Stimulated activated CD4-positive, alpha-beta T cell treated with anti-CD3 and anti-CD28 coated beads, Interleukin-12 subunit alpha, Interleukin-12 subunit beta, amount 100 ng/mL, for 48 hours (primary cell): ENCODE measurements around the gene CDK15.
"Not testable (repeated sequence)": the region's sequence is repeated elsewhere in the genome, so short reads cannot be mapped to it uniquely, and the experiment has no call there.

ENCODE experiments used
- DNase-seq, 3 donors: peaks; one replicate each; pipeline ENCODE4 v3.0.0-alpha.2; 2020; ENCODE audit warnings: low read depth in 2 of 3, low spot score in 1 of 3

Gene CDK15

DNA sequence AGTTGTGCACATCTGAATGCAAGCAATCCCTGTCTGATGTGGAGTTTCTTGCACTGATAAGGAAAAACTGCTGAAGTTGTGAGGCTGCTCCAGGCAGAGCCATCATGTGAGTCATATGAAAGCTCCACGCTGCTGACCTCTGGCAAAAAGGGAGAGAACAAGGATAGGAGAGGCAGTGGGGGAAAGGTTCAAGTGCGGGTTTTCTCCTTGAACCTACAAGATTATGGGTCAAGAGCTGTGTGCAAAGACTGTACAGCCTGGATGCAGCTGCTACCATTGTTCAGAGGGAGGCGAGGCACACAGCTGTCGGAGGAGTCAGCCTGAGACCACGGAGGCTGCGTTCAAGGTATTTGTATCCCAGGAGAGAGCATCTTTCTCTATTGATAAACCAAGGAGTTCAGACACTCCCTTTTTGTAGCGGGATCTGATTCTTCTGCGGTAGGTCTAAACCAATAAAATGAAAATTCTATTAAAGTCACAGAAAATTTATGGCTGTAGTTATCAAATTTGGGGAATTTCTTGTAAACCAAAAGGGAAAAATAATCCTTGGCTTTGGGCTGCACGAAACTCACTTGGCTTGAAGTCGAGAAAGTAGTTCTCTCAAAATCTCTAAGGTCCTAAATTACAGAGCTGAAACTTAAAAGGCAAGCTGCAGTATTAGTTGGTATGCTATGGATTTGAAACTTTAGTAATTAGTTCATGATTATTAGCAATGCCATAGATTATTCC is at the start of gene CDK15:
Gene CDK15 (plus strand): TSS at position 96 of the 729 bp plus-strand sequence. CDS start 128 bp downstream, at position 224.
- DNase-seq, result no peak

- DNase-seq, result no peak
Observed at GRCh38 chr2:201758234-201758633, 48.1 kb upstream of the CDK15 start.

DNA sequence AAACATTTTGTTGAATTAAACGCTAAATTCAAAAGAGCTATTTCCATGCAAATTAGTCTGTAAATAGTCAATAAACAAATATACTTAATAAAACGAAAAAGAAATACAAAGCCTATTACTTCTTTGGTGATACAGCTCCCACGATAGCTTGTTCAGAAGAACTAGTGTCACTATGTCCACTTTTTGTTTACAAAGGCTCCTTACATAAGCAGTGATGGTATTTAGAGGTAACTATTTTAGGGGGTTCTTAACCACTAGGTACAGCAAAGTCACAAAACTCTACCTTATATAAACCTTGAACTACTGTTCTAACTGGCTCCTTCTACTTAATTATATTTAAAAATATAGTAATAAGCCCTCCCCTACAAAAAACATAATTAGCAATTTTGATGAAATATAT is 47.5 kb upstream of the CDK15 start:
- no peak for DNase-seq

DNA sequence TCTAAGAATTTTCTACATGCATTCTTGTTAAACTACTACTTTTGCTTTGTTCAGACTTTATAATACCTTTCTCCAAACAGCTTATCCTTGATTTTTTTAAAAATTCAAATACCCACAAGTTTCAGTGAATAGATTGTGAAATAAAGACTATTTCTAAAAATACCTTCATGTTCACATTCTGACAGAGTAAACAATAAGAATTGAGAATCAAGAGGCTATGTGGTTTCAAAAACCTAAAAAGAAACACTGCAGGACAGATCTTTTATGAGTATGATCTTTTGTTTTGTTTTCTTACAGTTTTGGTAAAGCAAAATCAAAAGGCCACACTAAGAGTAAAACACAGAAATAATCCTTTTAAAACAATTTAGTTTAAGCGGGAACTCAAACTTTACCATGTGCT is 46.8 kb upstream of the CDK15 start:
- no peak for DNase-seq

DNA sequence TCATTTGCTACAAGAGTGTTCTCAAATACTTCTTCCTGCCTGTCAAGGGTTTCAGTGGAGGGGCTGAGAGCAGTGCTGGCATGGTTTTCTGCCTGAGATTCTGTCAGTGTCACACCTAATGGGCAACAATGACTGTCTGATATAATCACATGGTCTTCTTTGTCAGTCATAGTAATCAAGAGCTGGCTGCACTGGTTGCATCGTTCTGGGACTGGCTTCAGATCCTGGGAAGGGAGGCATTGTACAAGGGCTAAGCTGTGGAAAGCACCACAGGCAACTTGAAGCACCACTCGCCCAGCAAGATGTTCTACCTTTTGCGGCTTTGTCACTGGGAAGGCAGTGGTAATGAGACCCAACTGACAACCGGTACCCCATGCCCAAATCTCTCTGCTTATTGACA is 45.2 kb upstream of the CDK15 start:
- DNase-seq, result no peak

GRCh38 chr2:201764469-201764868 is 41.9 kb upstream of the CDK15 start:
- not testable (repeated sequence) for DNase-seq

- DNase-seq, result no peak
Observed at GRCh38 chr2:201765799-201766198, 40.5 kb upstream of the CDK15 start.

GRCh38 chr2:201768918-201769317 is 37.4 kb upstream of the CDK15 start:
- no peak for DNase-seq

DNA sequence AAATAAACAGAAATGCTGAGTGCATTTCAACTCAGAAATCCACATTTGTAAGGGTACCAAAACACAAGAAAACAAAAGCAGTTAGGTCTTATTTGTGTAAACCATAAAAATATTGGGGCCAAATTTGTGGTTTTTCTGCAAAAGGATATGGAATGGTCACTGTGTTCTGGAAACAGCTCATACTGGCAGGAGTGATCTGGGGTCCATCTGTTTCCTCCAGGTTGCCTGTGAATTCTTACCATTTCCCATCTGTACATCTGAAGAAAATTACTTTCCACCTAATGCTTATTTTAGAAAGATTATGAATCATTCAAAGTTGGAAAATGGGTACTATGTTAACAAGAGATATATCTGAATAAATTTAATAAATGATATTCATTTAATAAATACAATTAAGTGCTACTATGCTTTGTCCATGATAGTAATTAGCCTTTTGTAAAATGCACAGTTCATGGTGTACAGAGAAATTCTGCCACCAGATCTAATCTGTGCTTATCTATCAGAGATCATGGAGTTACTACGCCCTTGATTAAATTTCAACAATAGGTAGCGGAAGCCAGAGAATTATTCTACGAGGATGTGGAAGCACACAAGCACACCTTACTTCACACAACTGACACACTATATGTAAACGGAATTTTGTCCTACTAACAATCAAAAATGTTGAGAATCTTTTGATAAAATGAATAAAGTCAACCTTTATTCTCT is 36.5 kb upstream of the CDK15 start:
- DNase-seq, result no peak

- DNase-seq, result no peak
Observed at GRCh38 chr2:201773990-201774389, 32.3 kb upstream of the CDK15 start.

GRCh38 chr2:201774546-201774945 is 31.8 kb upstream of the CDK15 start:
- no peak for DNase-seq

- no peak for DNase-seq
Observed at GRCh38 chr2:201775326-201775725, 31.0 kb upstream of the CDK15 start.

DNA sequence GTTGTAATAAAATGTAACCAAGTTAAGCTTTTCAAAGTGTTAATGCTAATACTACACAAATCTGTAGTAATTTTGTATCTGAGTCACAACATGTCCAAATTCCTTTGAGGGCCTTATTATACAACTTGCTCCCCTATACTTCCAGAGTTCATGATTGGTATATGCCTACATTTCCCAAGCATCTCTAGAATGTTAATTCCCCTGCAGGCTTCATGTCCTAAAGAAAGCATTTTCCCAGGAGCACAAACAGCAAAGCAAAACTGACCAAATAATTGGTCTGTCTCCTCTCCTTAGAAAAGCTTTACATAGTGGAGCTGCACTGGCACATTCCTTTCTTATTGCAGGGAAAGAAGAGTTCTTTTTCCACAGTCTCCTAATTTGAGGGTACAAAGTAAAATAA is 29.3 kb upstream of the CDK15 start:
- DNase-seq, result no peak

DNA sequence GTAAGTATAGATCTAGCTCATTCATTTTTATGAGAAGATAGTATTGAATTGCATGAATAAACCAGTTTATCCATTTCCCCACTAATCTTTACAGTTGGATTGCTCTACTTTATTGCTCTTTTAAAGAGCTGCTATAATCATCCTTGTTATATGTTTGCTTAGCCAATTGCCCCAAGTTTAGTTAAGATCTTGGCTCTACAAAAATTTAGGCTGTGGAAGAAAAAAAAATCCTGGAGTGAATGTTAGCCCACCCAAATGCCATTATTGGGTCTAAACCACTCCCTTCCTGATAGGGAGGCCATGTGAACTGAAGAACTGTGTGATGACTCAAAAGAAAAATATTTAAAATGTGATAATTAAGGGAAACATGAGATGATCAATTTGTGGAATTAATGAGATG is 28.5 kb upstream of the CDK15 start:
- no peak for DNase-seq

GRCh38 chr2:201779901-201780673 is 26.2 kb upstream of the CDK15 start:
- DNase-seq, result no peak

- DNase-seq, result peak; percentile 83 to 92 (median 92)
Observed at GRCh38 chr2:201780674-201781493, 25.5 kb upstream of the CDK15 start, which contains the start of gene ALS2. Gene ALS2, minus strand, starts transcription at chr2:201780933. Its CDS starts 12,048 bp downstream, at chr2:201768885.

DNA sequence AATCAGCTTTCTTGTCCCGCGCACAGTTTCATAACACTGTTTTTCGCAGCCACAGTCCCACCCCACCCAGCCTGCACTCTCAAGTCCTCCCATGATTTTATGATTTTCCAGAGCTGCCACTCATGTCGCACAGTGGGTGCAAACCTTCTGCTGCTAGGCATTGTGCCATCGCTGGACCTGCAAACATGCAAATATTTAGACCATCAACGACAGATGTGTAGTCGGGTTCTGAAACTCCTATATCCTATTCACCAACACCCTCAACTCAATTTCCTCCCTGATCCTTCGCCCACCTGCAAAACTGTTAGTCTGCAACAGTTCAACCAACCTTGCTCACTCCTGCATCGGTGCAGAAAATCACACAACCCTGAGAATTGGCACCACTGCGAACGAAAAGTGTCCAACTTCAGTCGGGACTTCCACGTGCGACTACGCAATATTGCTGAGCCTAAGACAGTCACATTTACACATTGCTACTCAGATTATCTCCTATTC is 24.7 kb upstream of the CDK15 start:
- DNase-seq, result no peak

- no peak for DNase-seq
Observed at GRCh38 chr2:201784563-201784962, 21.8 kb upstream of the CDK15 start.

DNA sequence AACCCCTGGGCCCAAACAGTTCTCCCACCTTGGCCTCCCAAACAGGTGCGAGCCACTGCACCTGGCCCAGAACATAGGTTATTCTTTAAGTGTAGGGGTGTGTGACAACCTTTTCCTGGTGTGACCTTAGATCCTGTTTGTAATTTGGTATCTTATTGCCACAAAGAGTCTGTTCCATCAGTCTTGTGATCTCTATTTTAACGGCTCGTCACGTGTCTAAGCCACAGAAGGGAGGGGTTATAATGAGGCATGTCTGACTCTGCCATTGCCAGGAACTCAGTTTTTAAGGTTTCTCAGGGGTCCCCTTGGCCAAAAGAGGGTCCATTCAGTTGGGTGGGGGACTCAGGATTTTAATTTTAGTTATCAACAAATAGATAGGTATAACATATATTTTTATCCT is 21.2 kb upstream of the CDK15 start:
- DNase-seq, result no peak

- DNase-seq, result no peak
Observed at GRCh38 chr2:201786471-201786870, 19.9 kb upstream of the CDK15 start.

GRCh38 chr2:201788371-201788770 is 18.0 kb upstream of the CDK15 start:
- DNase-seq, result no peak
